Stimulated activated CD4-positive, alpha-beta T cell treated with anti-CD3 and anti-CD28 coated beads, Interleukin-12 subunit alpha, Interleukin-12 subunit beta, amount 100 ng/mL, for 4 hours (primary cell): ENCODE results near the gene KREMEN1.

Experiments used
- DNase-seq: peaks from one replicate; pipeline ENCODE4 v3.0.0-alpha.2; 2020

KREMEN1 gene

DNA sequence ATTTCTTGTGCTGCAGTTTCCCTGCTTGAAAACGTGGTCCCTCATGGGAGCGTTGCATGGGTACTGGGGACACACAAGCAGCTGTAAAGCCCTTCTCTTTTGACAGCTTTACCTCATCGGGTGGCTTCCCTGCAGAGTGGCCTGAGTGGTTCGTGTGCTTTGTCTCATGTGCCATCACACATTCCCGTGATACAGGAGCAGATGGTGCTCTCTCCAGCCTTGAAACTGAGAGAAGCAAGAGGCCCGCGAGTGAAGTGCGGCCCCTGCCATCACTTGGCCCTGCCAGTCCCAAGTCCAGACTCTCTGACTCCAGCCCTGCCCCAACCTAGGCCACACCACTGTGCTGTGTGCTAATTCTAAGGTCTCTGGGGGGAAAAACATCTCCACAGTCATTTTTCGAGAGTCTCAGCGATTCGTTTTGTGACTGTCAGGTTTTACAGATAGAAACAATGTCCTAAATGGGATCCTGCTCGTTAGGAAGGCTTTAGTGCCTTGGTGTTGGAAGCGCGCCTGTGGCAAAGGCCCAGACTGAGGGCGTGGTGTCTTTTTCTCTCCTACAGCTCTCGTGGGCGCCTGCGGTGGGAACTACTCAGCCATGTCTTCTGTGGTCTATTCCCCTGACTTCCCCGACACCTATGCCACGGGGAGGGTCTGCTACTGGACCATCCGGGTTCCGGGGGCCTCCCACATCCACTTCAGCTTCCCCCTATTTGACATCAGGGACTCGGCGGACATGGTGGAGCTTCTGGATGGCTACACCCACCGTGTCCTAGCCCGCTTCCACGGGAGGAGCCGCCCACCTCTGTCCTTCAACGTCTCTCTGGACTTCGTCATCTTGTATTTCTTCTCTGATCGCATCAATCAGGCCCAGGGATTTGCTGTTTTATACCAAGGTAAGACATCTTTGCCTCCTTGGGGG lies 64.2 kb downstream of the KREMEN1 start:
- DNase-seq: no peak

DNA sequence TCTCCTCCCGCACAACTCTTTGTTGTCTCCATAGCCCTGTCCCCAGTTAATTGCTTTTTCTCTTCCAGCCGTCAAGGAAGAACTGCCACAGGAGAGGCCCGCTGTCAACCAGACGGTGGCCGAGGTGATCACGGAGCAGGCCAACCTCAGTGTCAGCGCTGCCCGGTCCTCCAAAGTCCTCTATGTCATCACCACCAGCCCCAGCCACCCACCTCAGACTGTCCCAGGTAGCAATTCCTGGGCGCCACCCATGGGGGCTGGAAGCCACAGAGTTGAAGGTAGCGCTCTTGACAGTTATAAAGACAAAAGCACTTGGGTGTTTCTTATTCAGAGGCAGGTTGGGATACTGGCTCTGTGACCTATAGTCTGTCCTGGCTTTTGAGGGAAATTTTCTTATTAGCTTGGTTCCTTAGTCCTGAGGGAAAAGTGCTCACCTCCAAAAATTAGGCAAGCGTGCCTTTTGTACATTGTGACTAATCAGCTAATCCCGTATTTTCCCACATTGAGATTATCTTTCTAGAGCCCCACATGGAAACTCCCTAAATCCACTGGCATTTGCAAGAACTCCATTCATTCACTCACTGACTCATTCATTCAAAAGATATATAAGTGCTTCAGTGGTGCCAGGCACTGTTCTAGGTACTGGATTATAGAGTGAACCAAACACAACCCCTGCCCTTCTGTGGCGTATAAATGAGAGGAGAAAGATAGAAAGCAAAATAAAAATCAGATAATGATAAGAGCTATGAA lies 65.9 kb downstream of the KREMEN1 start:
- DNase-seq: no peak

DNA sequence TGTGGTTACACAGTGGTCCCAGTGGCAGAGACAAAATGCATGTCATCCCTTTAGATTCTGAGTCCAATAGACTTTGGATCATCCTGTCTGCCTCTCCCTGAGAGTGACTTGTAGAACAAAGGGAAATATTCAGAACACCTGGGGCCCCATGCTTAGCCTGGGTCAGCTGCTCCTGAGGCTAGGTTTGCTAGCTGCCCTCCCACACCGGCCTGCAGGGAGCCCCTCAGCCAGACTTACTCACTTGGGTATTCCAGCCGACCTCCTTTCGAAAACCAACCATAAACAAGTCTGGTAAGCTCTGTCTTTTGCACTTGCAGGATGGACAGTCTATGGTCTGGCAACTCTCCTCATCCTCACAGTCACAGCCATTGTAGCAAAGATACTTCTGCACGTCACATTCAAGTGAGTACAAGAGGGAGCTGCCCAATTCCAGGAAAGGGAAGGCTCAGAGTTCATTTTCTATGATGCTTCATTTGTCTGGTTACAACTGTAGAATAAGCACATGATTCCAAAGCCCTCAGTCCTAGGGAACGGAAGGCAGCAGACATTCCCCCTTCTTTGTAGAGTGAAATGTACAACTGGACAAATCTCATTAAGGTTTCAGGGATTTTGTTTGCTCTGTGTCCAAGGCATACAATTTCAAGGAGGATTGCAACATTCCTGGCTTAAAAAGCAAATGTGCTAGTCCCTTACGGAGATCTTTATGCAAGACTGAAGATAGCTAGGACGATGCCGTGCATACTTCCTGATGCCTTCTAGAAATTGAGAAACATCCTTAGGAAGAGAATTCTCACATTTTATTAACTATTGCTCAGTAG lies 67.3 kb downstream of the KREMEN1 start:
- DNase-seq: no peak

DNA sequence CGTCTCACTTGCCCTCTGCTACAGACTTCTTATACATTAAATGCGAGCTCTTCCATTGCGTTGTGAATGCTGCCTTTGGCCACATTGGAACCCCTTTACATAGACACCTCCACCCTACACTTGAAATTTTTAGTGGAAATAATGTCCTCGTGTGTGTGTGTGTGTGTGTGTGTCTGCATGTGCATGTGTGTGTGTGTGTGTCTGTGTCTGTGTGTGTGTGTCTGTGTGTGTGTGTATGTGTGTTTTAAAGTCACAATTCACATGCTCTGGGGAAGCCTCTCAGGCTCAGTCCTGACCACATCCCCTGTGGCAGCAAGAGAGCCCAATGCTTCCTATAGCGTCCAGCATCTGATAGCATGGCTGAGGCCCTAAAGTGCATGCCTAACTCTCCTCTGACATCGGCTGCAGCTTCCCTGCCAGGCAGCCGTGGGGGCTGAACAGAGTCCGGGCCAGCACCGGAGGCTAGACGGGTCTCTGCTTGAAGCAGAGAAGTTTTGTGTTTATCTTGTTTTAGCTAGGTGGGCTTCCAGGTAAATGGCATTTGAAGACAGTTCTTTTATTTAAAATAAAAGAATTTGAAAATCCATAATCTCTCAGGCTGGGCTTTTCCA lies 68.3 kb downstream of the KREMEN1 start:
- no peak for DNase-seq

DNA sequence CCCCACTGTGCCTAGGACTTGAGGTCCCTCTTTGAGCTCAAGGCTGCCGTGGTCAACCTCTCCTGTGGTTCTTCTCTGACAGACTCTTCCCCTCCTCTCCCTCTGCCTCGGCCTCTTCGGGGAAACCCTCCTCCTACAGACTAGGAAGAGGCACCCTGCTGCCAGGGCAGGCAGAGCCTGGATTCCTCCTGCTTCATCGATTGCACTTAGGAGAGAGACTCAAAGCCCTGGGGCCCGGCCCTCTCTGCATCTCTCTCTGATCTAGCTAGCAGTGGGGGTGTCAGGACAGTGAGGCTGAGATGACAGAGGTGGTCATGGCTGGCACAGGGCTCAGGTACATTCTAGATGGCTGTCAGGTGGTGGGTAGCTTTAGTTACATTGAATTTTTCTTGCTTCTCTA lies 69.3 kb downstream of the KREMEN1 start:
- no peak for DNase-seq

DNA sequence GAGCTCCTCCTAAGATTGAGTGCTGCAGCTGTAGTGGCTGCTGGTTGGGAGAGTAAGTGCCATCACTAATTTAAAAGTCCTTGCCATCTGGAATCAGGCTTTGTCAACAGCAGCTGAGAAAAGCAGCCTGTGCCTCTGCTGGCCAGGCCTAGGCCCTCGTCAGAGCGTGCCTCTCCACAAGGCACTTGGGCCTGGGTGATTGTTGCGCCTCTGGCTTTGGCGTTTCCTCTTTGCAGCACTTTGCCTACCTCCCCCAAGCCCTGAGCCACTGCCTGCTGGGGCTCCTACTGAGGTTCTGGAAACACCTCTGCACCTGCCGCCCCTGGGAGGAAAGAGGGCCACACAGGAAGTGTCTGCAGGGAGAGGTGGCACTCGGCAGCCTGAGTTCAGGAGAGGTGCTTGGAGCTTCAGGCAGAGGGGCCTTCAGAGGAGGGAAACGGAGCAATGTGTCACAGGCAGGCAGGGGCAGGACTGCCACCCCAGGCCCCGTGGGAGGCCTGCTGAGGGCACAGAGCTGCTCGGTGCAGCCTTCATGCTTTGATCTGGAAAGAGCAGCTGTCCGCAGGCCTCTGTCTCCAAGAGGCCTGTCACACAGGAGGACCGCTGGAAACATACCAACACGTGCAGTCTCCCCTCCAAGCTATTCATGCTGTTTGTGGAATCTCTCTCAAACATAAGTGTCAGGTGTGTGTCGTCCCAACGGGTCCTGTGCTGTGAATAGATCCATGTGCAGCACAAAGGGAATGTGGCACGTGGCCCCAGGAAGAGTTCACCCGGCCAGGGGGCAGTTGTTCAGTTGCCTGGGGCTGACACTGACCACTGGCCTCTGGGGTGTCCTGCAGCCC lies 71.3 kb downstream of the KREMEN1 start:
- DNase-seq: no peak

DNA sequence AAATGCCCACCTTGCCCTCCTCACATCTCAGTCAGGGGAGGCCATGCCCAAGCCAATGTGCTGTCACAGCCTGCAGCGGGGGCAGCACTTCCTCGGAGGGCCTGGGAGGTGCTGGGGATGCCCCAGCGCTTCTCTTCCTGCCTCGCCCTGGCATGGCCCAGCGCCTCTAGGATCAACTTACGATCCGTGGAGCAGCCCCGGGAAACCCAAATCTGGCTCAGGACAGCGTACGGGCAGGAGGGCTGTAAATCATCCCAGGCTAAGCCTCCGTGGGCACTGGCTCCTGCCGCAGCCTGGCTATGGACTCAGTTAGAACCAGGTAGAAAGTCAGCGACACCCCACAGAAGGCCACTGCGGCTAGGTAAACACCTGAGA lies 71.9 kb downstream of the KREMEN1 start:
- DNase-seq: no peak

DNA sequence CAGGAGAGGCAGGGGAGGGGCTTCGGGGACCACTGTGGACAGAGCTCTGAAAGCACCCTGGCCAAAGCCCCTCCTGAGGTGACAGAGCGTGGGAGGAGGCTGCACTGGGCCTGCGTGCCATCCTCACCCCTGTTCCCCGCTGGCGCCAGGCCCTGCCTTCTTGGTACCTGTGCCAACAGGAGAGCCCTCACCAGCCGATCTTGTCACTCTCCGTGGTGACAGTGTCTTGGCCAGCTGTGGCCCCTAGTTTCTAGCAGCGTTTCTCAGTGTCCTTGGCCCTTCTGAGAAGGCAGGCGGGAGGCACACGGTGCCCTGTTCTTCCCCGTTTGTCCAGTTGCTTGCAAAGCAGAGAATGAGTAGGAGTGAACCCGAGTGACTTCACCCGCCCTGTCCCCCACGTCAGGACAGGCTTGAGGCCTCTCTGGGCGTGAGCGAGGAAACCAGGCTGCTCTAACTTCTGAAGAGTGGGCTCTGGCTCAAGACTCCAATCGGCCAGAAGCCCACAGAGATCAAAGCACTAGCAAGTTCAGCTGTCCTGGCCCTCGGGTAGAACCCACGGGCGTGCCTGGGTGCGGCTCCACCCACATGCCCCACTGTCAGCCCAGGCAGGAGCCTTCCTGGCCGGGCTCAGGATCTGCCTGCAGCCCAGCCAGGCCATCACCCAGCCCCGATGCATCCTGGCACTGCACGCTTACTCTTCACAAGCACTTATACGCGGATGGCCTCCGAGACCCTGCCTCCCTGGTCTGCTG lies 72.7 kb downstream of the KREMEN1 start:
- DNase-seq: no peak

DNA sequence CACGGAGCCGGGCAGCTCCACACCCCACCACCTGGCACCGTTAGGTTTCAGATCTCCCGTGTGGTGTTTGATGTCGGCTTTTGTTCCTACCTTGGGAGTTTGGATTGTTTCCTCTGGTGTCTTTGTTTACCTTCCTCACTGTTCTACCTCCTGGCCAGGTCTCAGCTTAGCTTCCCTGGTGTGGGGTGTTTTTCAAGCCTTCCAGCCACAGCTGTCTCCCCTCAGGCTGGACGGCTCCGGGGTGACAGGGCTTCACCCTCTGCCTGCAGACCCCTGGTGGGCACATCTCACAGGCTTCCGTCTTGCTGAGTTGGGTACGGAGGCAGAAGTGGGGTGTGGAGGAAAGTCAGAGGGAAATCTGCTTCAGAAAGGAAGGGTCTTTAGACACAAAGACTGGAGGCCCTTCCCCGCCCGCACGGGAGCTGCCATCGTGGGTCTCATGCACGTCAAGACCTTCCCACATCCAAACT lies 73.3 kb downstream of the KREMEN1 start:
- DNase-seq: no peak

DNA sequence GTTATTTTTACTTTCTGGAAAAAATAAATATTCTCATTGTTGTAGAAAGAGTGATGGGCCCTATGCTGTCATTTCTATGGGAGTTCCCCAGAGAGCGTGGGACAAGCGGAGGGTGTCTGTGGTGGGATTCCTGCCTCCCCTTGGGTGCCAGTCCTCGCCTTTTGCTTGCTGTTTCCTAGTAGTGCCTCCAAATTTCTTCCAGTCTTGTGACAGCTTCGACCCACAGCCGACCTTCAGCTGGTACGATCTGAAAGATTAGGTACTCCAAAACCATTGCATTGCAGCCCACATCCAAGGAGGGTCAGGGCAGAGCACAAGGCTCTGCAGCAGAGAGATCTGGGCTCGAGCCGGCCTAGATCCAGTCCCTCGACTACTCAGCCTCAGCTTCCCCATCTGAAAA lies 73.9 kb downstream of the KREMEN1 start:
- DNase-seq: no peak

DNA sequence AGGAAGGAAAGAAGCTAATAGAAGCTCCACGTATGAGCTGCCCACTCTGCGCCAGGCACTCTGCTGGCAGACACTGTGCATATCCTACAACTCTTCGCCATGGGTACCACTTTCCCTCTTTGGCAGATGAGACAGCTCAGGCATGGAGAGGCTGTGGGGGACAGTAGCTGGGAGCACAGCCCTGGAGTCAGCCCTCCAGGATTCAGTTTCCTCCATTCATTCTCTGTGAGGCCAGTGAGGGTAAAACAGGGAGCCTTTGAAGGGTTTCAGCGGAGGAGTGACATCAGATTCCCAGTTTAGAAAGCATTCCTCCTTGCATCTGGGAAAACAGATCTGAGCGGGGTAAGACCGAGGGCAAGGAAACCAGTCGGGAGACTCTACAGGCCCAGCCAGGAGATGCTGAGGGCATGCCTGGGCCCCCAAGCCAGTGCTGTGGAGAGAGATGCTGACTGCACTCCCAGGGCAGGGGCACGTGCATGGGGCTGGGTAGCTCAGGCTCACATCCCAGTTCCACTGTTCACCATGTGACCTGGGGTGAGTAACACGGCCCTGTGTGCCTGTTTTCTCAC lies 74.6 kb downstream of the KREMEN1 start:
- DNase-seq: no peak

DNA sequence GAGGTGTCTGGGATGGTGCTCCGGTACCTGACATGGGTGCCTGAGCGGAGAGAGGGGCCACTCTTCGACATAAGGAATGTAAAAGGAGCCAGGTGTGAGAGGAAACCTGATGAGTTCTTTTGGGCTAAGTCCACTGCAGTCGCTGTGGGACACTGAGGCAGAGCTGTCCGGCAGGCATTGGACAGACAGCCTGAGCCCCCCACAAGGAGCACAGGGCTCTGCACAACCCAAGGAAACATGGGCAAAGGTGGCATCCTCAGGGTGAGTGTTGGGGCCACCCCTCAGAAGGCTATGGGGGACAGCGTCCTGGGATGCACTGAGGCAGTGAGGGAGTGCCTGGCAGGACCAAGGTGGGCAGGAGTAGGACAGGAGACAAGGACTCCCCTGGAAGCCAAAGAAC lies 75.2 kb downstream of the KREMEN1 start:
- no peak for DNase-seq

DNA sequence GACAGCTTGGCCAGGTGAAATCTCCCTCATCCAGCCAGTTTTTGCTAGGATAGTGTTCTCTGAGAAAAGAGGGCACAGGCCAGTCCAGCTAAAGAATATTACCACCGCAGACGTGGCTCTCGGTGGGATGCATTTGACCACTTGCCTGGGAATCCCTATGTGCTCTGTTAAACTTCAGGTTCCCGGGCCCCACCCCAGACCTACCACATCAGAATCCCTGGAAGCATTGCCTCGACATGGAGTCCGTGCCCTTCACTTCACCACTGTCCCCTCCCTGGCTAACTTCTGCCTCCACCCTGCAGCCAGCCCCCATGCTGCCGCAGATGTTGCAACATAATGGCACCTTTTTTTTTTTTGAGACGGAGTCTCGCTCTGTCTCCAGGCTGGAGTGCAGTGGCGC lies 76.0 kb downstream of the KREMEN1 start:
- no peak for DNase-seq

DNA sequence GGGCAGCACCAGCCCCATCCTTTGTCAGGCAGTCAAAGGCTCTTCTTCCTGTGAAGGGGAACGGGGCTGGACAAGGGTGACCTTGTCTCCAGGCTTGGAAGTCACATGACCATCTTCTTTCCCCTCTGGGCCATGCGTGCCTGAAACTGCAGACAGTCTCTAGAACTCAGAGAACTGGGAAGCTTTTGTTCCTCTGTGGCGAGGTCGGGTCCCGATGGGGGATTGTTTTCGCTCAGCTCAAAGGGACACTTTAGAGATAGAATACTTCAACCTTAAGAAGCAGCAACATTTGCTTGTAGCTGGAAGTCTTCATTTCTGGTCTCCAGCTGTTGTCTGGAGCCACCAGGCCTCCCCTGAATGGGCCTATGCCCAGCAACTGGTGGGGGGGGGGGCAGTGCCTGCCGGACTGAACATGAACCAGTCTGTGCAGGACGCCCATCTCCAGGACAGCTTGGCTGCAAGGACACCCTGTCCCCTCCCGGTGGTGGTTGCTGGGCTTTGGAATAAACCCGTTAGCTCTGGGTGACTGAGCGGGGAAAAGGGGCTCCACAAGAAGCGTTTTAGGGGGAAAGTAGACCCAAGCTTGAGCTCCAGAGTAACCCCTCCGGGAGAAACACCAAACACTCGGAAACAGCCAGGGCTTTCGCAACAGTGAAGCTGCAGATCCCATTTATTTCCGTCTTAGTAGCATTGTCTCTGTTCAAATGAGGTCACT lies 77.2 kb downstream of the KREMEN1 start:
- DNase-seq: no peak

DNA sequence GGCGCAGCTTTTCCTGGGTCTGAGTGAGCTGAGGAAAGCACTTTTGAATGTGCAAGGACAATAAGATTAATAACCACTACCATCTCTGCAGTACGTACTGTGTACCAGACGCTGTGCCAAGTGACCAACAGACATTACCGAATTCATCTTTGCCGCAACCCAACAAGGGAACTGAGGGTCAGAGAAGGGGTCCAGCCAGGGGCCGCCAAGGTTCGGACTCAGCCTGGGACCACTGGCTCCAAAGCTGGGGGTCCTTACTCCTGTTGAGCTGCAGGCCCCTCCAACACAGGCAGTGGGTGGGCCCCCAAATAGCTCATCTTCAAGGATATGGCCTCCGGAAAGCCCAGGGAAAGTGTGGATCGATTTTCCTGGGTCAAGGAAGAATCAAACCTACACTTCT lies 77.9 kb downstream of the KREMEN1 start:
- DNase-seq: no peak

DNA sequence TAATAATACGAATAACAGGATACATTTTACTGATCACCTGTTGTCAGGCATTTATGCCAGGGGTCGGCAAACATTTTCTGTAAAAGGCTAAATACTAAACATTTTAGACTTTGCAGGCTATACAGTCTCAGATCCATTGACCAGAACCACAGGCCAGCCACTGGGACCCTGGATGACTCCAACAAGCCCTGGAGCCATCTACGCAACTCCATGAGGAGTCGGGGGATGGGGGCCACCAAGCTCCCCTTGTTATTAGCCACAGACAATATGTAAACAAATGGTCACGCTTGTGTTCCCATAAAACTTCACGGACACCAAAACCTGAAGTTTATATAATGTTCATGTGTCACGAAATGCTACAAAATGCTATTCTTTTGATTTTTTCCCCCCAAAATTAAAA lies 78.5 kb downstream of the KREMEN1 start:
- no peak for DNase-seq

DNA sequence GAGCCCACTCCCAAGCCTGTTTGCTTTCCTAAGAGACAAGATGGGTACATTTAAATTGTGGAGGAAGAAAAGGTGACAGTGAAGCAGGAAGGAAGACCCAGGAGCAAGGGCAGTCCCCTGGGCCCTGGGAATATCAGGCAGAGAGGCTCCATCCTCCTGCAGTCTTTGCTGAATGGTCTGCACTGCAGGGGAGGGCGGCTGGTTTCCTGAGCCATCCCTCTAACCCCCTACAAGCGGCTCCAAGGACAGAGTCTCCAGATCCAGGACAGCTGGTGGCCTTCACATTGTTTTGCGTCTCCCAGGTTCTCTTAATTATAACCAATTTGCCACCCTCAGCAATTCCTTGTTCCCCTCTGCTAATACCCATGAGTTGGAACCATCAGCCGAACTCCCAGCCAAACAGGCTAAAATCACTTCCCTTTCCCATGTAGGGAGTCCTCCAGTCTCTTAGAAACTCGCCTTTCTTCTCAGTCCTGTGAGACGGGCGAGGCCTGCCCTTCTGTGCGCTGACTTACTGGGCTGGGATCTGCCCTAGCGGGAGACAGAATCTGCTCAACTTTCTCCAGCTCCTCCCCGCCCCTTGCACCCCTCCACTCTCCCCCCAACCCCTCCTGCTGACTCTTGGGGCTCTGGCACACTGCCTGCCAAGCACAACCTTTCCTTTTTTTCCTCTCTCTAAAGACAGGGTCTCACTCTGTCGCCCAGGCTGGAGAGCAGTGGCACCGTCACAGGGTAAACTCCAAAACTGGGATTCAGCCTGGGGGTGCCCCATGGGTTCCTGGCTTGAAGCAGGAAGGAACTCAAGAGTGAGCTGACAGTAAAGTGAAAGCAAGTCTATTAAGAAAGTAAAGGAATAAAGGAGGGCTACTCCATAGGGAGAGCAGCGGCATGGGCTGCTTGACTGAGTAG lies 79.5 kb downstream of the KREMEN1 start:
- DNase-seq: no peak

DNA sequence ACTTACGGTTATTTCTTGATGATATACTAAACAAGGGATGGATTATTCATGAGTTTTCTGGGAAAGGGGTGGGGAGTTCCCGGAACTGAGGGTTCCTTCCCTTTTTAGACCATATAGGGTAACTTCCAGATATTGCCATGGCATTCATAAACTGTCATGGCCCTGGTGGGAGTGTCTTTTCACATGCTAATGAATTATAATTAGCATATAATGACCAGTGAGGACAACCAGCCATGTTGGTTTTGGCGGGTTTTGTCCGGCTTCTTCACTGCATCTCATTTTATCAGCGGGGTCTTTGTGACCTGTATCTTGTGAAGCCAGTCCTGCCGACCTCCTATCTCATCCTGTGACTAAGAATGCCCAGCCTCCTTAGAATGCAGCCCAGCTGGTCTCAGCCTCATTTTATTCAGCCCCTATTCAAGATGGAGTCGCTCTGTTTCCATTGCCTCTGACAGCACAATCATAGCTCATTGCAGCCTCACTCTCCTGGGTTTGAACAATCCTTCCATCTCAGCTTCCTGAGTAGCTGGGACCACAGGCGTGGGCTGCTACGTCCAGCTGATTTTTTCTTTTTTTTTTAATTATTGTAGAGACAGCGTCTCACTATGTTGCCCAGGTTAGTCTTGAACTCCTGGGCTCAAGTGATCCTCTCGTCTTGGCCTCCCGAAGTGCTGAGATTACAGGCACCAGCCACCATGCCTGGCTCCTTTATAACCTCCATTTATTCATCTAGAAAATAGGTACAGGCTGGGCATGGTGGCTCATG lies 80.3 kb downstream of the KREMEN1 start:
- no peak for DNase-seq
